ENCODE results near the gene SCLY.

DNA sequence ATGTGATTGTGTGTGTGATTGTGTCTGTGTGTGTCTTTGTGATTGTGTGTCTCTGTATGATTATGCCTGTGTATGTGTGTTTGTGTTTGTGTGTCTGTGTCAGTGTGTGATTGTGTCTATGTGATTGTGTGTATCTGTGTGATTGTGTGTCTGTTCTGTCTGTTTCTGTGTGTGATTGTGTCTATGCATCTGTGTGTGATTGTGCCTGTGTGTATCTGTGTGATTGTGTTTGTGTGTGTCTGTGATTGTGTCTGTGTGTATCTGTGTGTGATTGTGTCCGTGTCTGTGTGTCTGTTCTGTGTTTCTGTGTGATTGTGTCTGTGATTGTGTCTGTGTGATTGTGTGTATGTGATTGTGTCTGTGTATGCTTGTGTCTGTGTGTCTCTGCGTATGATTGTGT, 65.5 kb downstream of the SCLY start:
- TF ChIP-seq ZNF792 (tag by site-specific recombination; IDR thresholded peaks at IDR 0.05) (no peak), BCL11A (tag by site-specific recombination; IDR thresholded peaks at IDR 0.05; ENCODE audit: low read depth) (no peak), ZNF138 (tag by site-specific recombination; IDR thresholded peaks at IDR 0.05; ENCODE audit: borderline replicate concordance) (no peak), ZBTB17 (tag by site-specific recombination; IDR thresholded peaks at IDR 0.05) (no peak), YY1 (tag by site-specific recombination; IDR thresholded peaks at IDR 0.05) (no peak), ZNF155 (tag by site-specific recombination; IDR thresholded peaks at IDR 0.05) (no peak), ZNF24 (tag by site-specific recombination; IDR thresholded peaks at IDR 0.05) (no peak), ZNF292 (tag by site-specific recombination; IDR thresholded peaks at IDR 0.05; ENCODE audit: borderline replicate concordance, low read depth) (no peak), ZNF510 (tag by site-specific recombination; IDR thresholded peaks at IDR 0.05; ENCODE audit: insufficient replicate concordance) (no peak)
- TF ChIP-seq, protein P1, sequence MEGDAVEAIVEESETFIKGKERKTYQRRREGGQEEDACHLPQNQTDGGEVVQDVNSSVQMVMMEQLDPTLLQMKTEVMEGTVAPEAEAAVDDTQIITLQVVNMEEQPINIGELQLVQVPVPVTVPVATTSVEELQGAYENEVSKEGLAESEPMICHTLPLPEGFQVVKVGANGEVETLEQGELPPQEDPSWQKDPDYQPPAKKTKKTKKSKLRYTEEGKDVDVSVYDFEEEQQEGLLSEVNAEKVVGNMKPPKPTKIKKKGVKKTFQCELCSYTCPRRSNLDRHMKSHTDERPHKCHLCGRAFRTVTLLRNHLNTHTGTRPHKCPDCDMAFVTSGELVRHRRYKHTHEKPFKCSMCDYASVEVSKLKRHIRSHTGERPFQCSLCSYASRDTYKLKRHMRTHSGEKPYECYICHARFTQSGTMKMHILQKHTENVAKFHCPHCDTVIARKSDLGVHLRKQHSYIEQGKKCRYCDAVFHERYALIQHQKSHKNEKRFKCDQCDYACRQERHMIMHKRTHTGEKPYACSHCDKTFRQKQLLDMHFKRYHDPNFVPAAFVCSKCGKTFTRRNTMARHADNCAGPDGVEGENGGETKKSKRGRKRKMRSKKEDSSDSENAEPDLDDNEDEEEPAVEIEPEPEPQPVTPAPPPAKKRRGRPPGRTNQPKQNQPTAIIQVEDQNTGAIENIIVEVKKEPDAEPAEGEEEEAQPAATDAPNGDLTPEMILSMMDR (tag by site-specific recombination; IDR thresholded peaks at IDR 0.05), result no peak
- TF ChIP-seq, protein P2, sequence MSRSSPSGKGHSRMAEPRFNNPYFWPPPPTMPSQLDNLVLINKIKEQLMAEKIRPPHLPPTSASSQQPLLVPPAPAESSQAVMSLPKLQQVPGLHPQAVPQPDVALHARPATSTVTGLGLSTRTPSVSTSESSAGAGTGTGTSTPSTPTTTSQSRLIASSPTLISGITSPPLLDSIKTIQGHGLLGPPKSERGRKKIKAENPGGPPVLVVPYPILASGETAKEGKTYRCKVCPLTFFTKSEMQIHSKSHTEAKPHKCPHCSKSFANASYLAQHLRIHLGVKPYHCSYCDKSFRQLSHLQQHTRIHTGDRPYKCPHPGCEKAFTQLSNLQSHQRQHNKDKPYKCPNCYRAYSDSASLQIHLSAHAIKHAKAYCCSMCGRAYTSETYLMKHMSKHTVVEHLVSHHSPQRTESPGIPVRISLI (tag by site-specific recombination; IDR thresholded peaks at IDR 0.05), result no peak
- TF ChIP-seq, protein P3, sequence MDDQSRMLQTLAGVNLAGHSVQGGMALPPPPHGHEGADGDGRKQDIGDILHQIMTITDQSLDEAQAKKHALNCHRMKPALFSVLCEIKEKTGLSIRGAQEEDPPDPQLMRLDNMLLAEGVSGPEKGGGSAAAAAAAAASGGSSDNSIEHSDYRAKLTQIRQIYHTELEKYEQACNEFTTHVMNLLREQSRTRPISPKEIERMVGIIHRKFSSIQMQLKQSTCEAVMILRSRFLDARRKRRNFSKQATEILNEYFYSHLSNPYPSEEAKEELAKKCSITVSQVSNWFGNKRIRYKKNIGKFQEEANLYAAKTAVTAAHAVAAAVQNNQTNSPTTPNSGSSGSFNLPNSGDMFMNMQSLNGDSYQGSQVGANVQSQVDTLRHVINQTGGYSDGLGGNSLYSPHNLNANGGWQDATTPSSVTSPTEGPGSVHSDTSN (CRISPR knock-in tag; IDR thresholded peaks at IDR 0.05), result no peak
- TF ChIP-seq, protein P4, sequence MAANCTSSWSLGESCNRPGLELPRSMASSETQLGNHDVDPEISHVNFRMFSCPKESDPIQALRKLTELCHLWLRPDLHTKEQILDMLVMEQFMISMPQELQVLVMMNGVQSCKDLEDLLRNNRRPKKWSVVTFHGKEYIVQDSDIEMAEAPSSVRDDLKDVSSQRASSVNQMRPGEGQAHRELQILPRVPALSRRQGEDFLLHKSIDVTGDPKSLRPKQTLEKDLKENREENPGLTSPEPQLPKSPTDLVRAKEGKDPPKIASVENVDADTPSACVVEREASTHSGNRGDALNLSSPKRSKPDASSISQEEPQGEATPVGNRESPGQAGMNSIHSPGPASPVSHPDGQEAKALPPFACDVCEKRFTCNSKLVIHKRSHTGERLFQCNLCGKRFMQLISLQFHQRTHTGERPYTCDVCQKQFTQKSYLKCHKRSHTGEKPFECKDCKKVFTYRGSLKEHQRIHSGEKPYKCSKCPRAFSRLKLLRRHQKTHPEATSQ (tag by site-specific recombination; IDR thresholded peaks at IDR 0.05), result no peak
